ENCODE measurements around the gene GUCY1A1.

GUCY1A1 gene

DNA sequence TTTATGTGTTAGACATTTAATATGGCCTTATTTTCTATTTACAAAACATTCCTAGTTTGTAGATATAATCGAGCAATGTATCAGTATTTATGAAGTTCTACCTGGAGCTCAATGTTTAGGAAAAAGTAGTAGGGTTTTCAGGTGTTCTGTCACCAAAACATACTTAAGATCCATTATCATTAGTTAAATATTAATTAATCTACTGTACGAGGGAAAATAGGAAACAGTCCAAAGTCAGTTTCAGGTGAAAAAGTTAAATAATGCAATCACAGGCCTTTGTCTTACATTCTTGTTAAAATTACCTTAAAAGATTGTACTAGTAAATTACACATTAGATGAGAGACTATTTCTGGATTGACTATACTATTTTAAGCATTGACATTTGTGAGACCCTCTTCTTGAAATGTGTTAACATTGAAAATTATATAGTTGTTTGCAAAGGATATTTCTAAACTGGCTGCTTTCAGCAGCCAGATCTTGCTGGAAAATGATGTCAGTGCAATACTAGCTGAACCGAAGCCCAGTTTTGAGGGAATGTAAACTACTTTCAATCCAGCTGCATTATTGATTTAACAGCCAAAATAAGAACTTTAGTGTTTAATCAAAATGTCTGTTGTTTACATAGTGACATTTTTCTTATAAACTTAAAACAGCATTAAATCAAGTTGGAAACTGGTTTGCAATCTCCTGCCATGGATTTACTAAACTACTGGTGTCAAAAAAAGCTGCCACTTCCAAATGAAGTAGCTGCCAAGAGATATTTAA, 111.5 kb downstream of the GUCY1A1 start:
- no peak for DNase-seq (ENCODE audit: low read depth, low spot score)

DNA sequence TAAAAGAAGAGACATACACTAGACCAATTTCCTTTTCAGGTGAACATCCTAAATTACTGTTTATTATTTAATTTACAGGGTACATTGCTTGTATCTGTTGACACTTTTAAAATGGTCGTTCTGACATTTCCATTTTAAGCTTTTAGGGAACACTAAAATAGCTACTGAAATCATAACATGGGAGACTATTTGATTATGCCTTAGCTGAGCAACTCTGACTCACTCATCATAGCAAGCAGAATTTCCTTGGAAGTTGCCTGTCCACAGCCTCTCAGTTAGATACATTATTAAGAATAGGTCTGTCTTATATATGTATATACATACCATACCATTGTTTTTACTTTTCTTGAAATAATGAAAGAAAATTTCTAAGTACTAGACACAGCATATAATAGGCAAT, 114.1 kb downstream of the GUCY1A1 start:
- no peak for DNase-seq (ENCODE audit: low read depth, low spot score)

DNA sequence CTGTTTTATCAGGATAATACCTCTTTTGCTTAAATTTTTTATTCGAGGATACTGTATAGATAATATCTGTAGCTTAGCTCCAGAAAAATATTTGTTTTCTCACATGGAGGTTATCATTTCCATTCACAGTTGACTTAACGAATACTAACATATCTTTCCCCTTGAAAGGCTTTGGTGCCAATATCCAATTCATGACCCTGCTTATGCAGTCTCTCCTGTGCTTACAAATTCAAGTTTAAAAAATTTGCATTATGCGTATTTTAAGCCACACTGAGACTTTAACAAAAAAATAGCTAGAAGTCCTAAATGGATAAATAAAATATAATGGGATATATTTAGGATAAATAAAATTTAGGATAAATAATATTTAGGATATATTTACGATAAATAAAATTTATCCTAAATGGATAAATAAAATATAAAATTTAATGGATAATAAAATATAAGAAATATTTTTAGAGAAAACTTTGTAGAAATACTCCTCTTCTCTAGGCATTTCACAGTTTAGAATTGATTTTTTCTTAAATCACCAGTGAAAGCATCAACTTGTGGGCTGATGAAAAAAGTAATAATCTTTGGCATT, 114.7 kb downstream of the GUCY1A1 start:
- no peak for DNase-seq (ENCODE audit: low read depth, low spot score)
